Epithelial cell of esophagus (primary cell): ENCODE measurements around the gene DSN1.
"Not testable (repeated sequence)": the region's sequence is repeated elsewhere in the genome, so short reads cannot be mapped to it uniquely, and the experiment has no call there.

Experiments used
- DNase-seq: peaks from one replicate; pipeline ENCODE4 v3.0.0; 2010; ENCODE audit warnings: low read depth
- H3K4me3 ChIP-seq: 2 replicates; pipeline ENCODE4 v1.5.1; 2011; ENCODE audit warnings: mild to moderate bottlenecking, low read length, control low read depth
- CTCF ChIP-seq: IDR thresholded peaks from 2 replicates; pipeline ENCODE4 v1.5.1; 2011; ENCODE audit warnings: low read depth, mild to moderate bottlenecking, low read length, control low read depth, inconsistent platforms; ENCODE audit not compliant: insufficient read depth; ENCODE audit errors: missing control alignments

Gene DSN1

GRCh38 chr20:36805396-36805795, 31.8 kb upstream of the DSN1 start:
- no peak for TF ChIP-seq CTCF
- no peak for DNase-seq
- H3K4me3 ChIP-seq = no peak overlapping the region

- H3K4me3 ChIP-seq = no peak overlapping the region
- TF ChIP-seq CTCF = no peak
- no peak for DNase-seq
Measured at GRCh38 chr20:36804425-36804824, 30.9 kb upstream of the DSN1 start.

- no peak for TF ChIP-seq CTCF
- DNase-seq = peak; percentile 32
- H3K4me3 ChIP-seq = no peak overlapping the region
Measured at GRCh38 chr20:36802326-36803222, 29.0 kb upstream of the DSN1 start.

- no peak for TF ChIP-seq CTCF
- DNase-seq = no peak
- H3K4me3 ChIP-seq = no peak overlapping the region
Measured at GRCh38 chr20:36800410-36800809, 26.8 kb upstream of the DSN1 start.

- DNase-seq, H3K4me3 ChIP-seq: not testable (repeated sequence)
Measured at GRCh38 chr20:36799313-36799712, 25.8 kb upstream of the DSN1 start.

GRCh38 chr20:36796875-36797274, 23.3 kb upstream of the DSN1 start:
- TF ChIP-seq CTCF = no peak
- DNase-seq = no peak
- no peak overlapping the region for H3K4me3 ChIP-seq

- no peak overlapping the region for H3K4me3 ChIP-seq
- TF ChIP-seq CTCF = no peak
- no peak for DNase-seq
Measured at GRCh38 chr20:36796117-36796516, 22.6 kb upstream of the DSN1 start.
